ENCODE results near the gene ARAF. TPM values are rescaled to one million over a fixed set of nuclear protein-coding genes. Genes with fewer than 3 reads are reported as not detected.

Gene ARAF
- total and polyA plus RNA-seq, 2 experiments from 2014 or later = 32.0 to 78.0 TPM

DNA sequence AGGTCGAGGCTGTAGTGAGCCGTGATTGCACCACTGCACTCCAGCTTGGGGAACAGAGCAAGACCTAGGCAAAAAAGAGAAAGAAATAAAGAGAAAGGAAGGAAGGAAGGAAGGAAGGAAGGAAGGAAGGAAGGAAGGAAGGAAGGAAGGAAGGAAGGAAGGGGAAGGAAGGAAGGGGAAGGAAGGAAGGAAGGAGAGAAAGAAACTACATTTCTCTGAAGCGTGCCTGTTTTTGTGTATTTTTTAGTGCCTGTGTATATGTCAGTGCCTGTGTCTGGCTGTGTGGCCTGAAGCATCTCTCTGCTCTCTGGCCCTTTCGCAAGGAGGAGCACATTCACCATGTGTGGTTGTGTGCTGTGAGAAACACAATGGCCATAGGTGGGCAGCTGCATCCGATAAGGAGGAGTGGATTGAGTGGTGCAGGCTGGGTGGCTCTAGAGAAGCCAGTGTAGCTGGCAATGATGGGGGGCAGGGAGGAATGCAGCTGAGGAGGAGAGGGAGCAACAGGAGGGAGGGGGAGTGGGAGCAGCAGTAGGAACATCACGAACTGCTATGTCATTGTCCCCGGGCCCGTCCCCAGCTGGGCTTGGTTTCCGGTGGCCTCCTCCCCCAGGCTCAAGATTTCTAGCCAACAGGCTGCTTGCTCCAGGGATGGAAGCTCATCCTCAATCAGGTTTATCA is 47.3 kb downstream of the ARAF start:
- in situ Hi-C loops (cut with MboI) = no loop called here
- no peak overlapping the region for H3K27ac ChIP-seq

GRCh38 chrX:47610511-47610910 is 49.5 kb downstream of the ARAF start:
- Histone ChIP-seq H3K9me3 (ENCODE audit: low read depth) (no peaks in the 10 kb centered on the region), H3F3A (ENCODE audit: insufficient read depth) (no peaks in the 10 kb centered on the region)
- in situ Hi-C loops (cut with MboI) = no loop called here

More for the DNA sequence above, 47.3 kb downstream of the ARAF start:
- no peak overlapping the region for H3K9ac ChIP-seq
- TF ChIP-seq EZH2phosphoT487 (IDR thresholded peaks at IDR 0.05; ENCODE audit: insufficient read depth, low read depth) (no peak), EZH2 (IDR thresholded peaks at IDR 0.05; ENCODE audit: insufficient read depth, poor library complexity, severe bottlenecking) (no peak)
- no peaks in the 10 kb centered on the region for H3K36me3 ChIP-seq (ENCODE audit: low read depth)
- no peak overlapping the region for H3K4me3 ChIP-seq
- no peaks in the 10 kb centered on the region for H3K9me2 ChIP-seq (ENCODE audit: insufficient read depth)
- no peaks in the 10 kb centered on the region for H3K27me3 ChIP-seq (replicated peaks; ENCODE audit: insufficient read depth)
- no peak overlapping the region for H2AFZ ChIP-seq
- no peaks in the 10 kb centered on the region for H3K4me1 ChIP-seq (ENCODE audit: insufficient read depth)
- no peaks in the 10 kb centered on the region for H3K9me3 ChIP-seq (ENCODE audit: low read depth)
- no peak for DNase-seq
- H3K4me2 ChIP-seq (ENCODE audit: unreplicated experiment) = no peak overlapping the region
- no peaks in the 10 kb centered on the region for H3K79me2 ChIP-seq (ENCODE audit: insufficient read depth)
- H3F3A ChIP-seq (ENCODE audit: insufficient read depth) = no peaks in the 10 kb centered on the region
- WGBS, 2 experiments (ENCODE audit: low coverage in 1 of 2, low lambda C conversion rate in 2 of 2, missing lambda C conversion rate in 2 of 2) = 40% methylated on average over 9 of the region's 9 CpGs; no CpG with 5 or more reads in 1 of the 2 experiments
- H4K20me1 ChIP-seq (ENCODE audit: insufficient read depth) = no peaks in the 10 kb centered on the region

GRCh38 chrX:47611489-47611888 is 50.5 kb downstream of the ARAF start:
- Histone ChIP-seq H3K27ac (no peak overlapping the region), H3K27me3 (replicated peaks; ENCODE audit: insufficient read depth) (no peaks in the 10 kb centered on the region), H3K79me2 (ENCODE audit: insufficient read depth) (no peaks in the 10 kb centered on the region), H3K4me3 (no peak overlapping the region), H3K9me3 (ENCODE audit: low read depth) (no peaks in the 10 kb centered on the region), H3K9me2 (ENCODE audit: insufficient read depth) (no peaks in the 10 kb centered on the region), H3K4me2 (ENCODE audit: unreplicated experiment) (no peak overlapping the region), H3K4me1 (ENCODE audit: insufficient read depth) (no peaks in the 10 kb centered on the region), H3F3A (ENCODE audit: insufficient read depth) (no peaks in the 10 kb centered on the region), H3K9ac (no peak overlapping the region), H3K36me3 (ENCODE audit: low read depth) (no peaks in the 10 kb centered on the region), H4K20me1 (ENCODE audit: insufficient read depth) (no peaks in the 10 kb centered on the region), H2AFZ (no peak overlapping the region)
- no peak for TF ChIP-seq EZH2phosphoT487 (IDR thresholded peaks at IDR 0.05; ENCODE audit: insufficient read depth, low read depth)
- TF ChIP-seq EZH2 (IDR thresholded peaks at IDR 0.05; ENCODE audit: insufficient read depth, poor library complexity, severe bottlenecking) = no peak
- no peak for DNase-seq
- WGBS, 2 experiments (ENCODE audit: low coverage in 1 of 2, low lambda C conversion rate in 2 of 2, missing lambda C conversion rate in 2 of 2) = 65% methylated on average over 2 of the region's 2 CpGs; no CpG with 5 or more reads in 1 of the 2 experiments
- in situ Hi-C loops (cut with MboI) = no loop called here

More at GRCh38 chrX:47610511-47610910, 49.5 kb downstream of the ARAF start:
- H3K9me2 ChIP-seq (ENCODE audit: insufficient read depth) = no peaks in the 10 kb centered on the region
- no peak overlapping the region for H3K27ac ChIP-seq
- TF ChIP-seq EZH2 (IDR thresholded peaks at IDR 0.05; ENCODE audit: insufficient read depth, poor library complexity, severe bottlenecking) (no peak), EZH2phosphoT487 (IDR thresholded peaks at IDR 0.05; ENCODE audit: insufficient read depth, low read depth) (no peak)
- H3K79me2 ChIP-seq (ENCODE audit: insufficient read depth) = no peaks in the 10 kb centered on the region
- no peak overlapping the region for H3K4me2 ChIP-seq (ENCODE audit: unreplicated experiment)
- H3K27me3 ChIP-seq (replicated peaks; ENCODE audit: insufficient read depth) = no peaks in the 10 kb centered on the region
- 57 to 77% methylated on average over 4 of the region's 4 CpGs for WGBS, 2 experiments (ENCODE audit: low coverage in 1 of 2, low lambda C conversion rate in 2 of 2, missing lambda C conversion rate in 2 of 2)
- H4K20me1 ChIP-seq (ENCODE audit: insufficient read depth) = no peaks in the 10 kb centered on the region
- DNase-seq = no peak
- H3K36me3 ChIP-seq (ENCODE audit: low read depth) = no peaks in the 10 kb centered on the region
- H2AFZ ChIP-seq = no peak overlapping the region
- no peak overlapping the region for H3K4me3 ChIP-seq
- H3K4me1 ChIP-seq (ENCODE audit: insufficient read depth) = no peaks in the 10 kb centered on the region
- no peak overlapping the region for H3K9ac ChIP-seq

- in situ Hi-C loops (cut with MboI) = no loop called here
- H4K20me1 ChIP-seq (ENCODE audit: insufficient read depth) = no peaks in the 10 kb centered on the region
- H3K27ac ChIP-seq = no peak overlapping the region
- no peaks in the 10 kb centered on the region for H3K79me2 ChIP-seq (ENCODE audit: insufficient read depth)
- H3K4me2 ChIP-seq (ENCODE audit: unreplicated experiment) = no peak overlapping the region
- H3F3A ChIP-seq (ENCODE audit: insufficient read depth) = no peaks in the 10 kb centered on the region
- H3K36me3 ChIP-seq (ENCODE audit: low read depth) = no peaks in the 10 kb centered on the region
- no peaks in the 10 kb centered on the region for H3K9me2 ChIP-seq (ENCODE audit: insufficient read depth)
- DNase-seq = no peak
- no peaks in the 10 kb centered on the region for H3K4me1 ChIP-seq (ENCODE audit: insufficient read depth)
- 17 to 34% methylated on average over 2 of the region's 2 CpGs for WGBS, 2 experiments (ENCODE audit: low coverage in 1 of 2, low lambda C conversion rate in 2 of 2, missing lambda C conversion rate in 2 of 2)
- no peak overlapping the region for H3K9ac ChIP-seq
- no peak overlapping the region for H3K4me3 ChIP-seq
- H3K9me3 ChIP-seq (ENCODE audit: low read depth) = no peaks in the 10 kb centered on the region
- no peaks in the 10 kb centered on the region for H3K27me3 ChIP-seq (replicated peaks; ENCODE audit: insufficient read depth)
- H2AFZ ChIP-seq = no peak overlapping the region
- TF ChIP-seq EZH2 (IDR thresholded peaks at IDR 0.05; ENCODE audit: insufficient read depth, poor library complexity, severe bottlenecking) (no peak), EZH2phosphoT487 (IDR thresholded peaks at IDR 0.05; ENCODE audit: insufficient read depth, low read depth) (no peak)
These were observed 50.9 kb downstream of the ARAF start for GRCh38 chrX:47611926-47612325.

Data from GM23248 (cell line).